ENCODE data around the gene OR6M1.

The OR6M1 gene

GRCh38 chr11:123775289-123775688, 30.9 kb downstream of the OR6M1 start:
- DNase-seq: no peak

GRCh38 chr11:123773959-123774358, 32.2 kb downstream of the OR6M1 start:
- DNase-seq: no peak

GRCh38 chr11:123773026-123773425, 33.1 kb downstream of the OR6M1 start:
- no peak for DNase-seq

DNA sequence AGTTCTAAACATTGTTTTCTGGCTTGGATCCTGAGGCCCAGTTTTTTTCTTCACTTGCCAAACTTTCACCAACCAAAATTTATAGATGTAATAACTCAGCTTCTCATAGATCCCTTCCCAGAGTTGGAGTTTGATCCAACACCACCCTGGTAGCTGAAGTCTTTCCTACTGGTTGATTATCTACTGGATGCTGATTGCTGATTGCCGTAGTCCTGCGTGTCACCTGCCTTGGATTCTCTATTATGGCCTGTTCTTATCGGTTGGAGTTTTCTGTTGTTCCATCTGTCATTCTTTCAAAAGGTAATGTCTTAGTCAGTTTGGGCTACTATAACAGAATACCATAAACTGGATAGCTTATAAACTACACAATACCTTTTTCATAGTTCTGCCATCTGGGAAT, 34.5 kb downstream of the OR6M1 start:
- DNase-seq: no peak

DNA sequence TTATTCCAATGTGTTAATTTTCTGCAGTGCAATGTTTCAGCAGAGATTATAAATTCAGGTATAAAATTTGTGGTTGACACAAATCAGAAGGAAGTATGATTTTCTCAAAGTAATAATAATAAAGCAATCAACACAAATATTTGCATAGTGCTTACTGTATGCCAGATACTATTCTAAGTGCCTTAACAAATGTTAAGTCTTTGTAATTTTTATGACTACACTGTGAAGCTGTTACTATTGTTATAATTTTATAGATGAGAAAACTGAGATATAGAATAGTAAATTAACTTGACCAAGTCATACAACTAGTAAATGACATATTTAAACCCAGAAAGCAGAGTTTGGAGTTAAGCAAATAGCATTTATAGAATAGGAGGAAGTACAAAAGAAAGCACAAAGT, 35.4 kb downstream of the OR6M1 start:
- no peak for DNase-seq

DNA sequence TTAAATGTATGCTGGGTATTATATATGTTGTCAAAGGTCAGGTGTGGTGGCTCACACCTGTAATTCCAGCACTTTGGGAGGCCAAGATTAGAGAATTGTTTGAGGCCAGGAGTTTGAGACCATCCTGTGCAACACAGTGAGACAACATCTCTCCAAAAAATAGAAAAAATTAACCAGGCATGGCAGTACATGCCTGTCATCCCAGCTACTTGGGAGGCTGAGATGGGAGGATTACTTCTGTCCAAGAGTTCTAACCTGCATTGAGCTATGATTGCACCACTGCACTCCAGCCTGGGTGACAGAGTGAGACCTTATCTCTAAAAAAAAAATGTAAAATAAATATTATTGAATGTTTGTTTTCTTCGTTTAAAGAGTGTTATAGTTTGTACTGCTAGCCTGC, 40.5 kb downstream of the OR6M1 start:
- DNase-seq: no peak

- DNase-seq: no peak
These were observed 43.7 kb downstream of the OR6M1 start for GRCh38 chr11:123762422-123762821.

DNA sequence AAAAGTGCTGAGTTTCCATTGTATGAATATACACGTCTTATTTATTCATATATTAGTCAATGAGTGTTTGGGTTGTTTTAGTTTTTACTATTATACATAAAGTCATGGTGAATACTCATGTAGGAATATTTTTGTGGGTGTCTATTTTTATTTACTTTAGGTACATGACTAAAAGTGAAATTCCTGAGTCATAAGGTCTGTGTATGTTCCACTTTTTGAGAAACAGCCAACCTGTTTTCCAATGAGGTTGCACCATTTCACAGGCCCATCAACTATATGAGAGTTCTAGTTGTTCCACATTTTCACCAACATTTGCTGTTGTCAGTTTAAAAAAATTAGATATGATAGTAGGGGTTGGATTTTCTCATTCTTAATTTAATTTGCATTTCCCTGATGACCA, 45.3 kb downstream of the OR6M1 start:
- no peak for DNase-seq

DNA sequence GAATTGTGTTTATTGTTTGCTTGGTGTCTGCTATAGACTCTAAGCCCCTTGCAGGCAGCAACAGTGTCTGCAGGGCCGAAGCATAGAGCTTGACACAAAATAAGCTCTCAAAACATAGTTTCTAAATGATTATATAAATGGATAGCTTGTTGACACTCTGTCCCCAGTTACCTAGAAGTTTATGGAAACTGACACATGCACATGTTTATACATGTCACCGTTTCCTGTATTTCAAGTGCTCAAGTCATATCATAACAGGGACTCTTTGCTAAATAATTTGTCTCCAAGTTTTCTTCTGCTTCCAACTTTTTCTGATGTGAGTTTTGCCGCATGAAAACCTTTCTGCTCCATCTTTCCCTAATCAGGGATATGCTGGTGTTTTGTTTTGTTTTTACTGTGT, 48.2 kb downstream of the OR6M1 start:
- DNase-seq: no peak

- DNase-seq: no peak
These were observed 50.3 kb downstream of the OR6M1 start for GRCh38 chr11:123755813-123756212.
